AG04449 (cell line): ENCODE results near the gene RBPMS2.

ENCODE experiments used
- CTCF ChIA-PET: fragments of 350-600 bp; formaldehyde crosslinking; extraction: SDS; loops from one replicate; lab custom pipeline; 2021; ENCODE audit warnings: antibody characterized with exemption; lab: Yijun Ruan, JAX
- POLR2A ChIA-PET: fragments of 400-600, 350-600 bp; formaldehyde crosslinking; extraction: SDS; loops from one replicate; lab custom pipeline; 2020; ENCODE audit warnings: antibody characterized with exemption, inconsistent platforms; lab: Yijun Ruan, JAX
- DNase-seq: peaks from one replicate; pipeline ENCODE4 v3.0.0-alpha.2; 2010; ENCODE audit warnings: low read depth, low spot score
- H3K4me3 ChIP-seq: 2 replicates; pipeline ENCODE4 v1.5.1; 2011; ENCODE audit warnings: low read depth, mild to moderate bottlenecking, control low read depth, low read length
- CTCF ChIP-seq: IDR thresholded peaks from one replicate; pipeline ENCODE4 v1.5.1; 2011; ENCODE audit warnings: mild to moderate bottlenecking, moderate library complexity, low read length, control low read depth, inconsistent platforms; ENCODE audit not compliant: insufficient read depth; ENCODE audit errors: missing control alignments

Gene RBPMS2

GRCh38 chr15:64772488-64772887 lies 2.9 kb downstream of the RBPMS2 start:
- no peak for TF ChIP-seq CTCF
- DNase-seq: no peak
- ChIA-PET CTCF (interaction anchor here (1.5 kb wide), 1 partner anchor 37 kb away, joined by 3 read pairs; no protein-coding TSS in a partner anchor), POLR2A (no interaction called here)
- no peak overlapping the region for H3K4me3 ChIP-seq

- H3K4me3 ChIP-seq: no peak overlapping the region
- ChIA-PET POLR2A (no interaction called here), CTCF (no interaction called here)
- no peak for DNase-seq
- TF ChIP-seq CTCF: no peak
Observed at GRCh38 chr15:64770626-64771025, 4.8 kb downstream of the RBPMS2 start.

GRCh38 chr15:64767203-64767602 lies 8.2 kb downstream of the RBPMS2 start:
- no peak for DNase-seq
- POLR2A ChIA-PET: no interaction called here

GRCh38 chr15:64766058-64766457 lies 9.3 kb downstream of the RBPMS2 start:
- ChIA-PET CTCF (no interaction called here), POLR2A (no interaction called here)
- no peak for DNase-seq
- H3K4me3 ChIP-seq: no peak overlapping the region
- no peak for TF ChIP-seq CTCF

More at GRCh38 chr15:64767203-64767602, 8.2 kb downstream of the RBPMS2 start:
- no peak overlapping the region for H3K4me3 ChIP-seq
- CTCF ChIA-PET: interaction anchor here (0.7 to 1.4 kb wide), 6 partner anchors 35 to 139 kb away, joined by 3 to 5 read pairs (median 4); no protein-coding TSS in a partner anchor
- TF ChIP-seq CTCF: no peak

GRCh38 chr15:64763874-64764273 lies 11.5 kb downstream of the RBPMS2 start:
- H3K4me3 ChIP-seq: no peak overlapping the region
- TF ChIP-seq CTCF: no peak
- no peak for DNase-seq
- ChIA-PET POLR2A (interaction anchor here (0.6 kb wide), 1 partner anchor 15 kb away, joined by 3 read pairs; no protein-coding TSS in a partner anchor), CTCF (no interaction called here)

- H3K4me3 ChIP-seq: no peak overlapping the region
- no peak for DNase-seq
- no peak for TF ChIP-seq CTCF
- CTCF ChIA-PET: no interaction called here
- POLR2A ChIA-PET: interaction anchor here (0.6 kb wide), 1 partner anchor 15 kb away, joined by 3 read pairs; no protein-coding TSS in a partner anchor
Observed at GRCh38 chr15:64763462-64763861, 11.9 kb downstream of the RBPMS2 start.
